ENCODE results near the gene JAG2.

- TF ChIP-seq CTCF (IDR thresholded peaks at IDR 0.05) (no peak), POLR2AphosphoS5 (IDR thresholded peaks at IDR 0.05) (no peak), POLR2A (IDR thresholded peaks at IDR 0.05) (no peak)
Measured at GRCh38 chr14:105141486-105142281, 26.9 kb downstream of the JAG2 start.

Data from suprapubic skin (tissue), 4 donors.